ENCODE results near the gene GFRA4. TPM values are rescaled to one million over a fixed set of nuclear protein-coding genes. Genes with fewer than 3 reads are reported as not detected.
A peak's percentile ranks its signal among the peaks of the same experiment; 100 is the strongest.

The GFRA4 gene
- total and polyA plus RNA-seq, 7 experiments from 2014 or later = not detected

DNA sequence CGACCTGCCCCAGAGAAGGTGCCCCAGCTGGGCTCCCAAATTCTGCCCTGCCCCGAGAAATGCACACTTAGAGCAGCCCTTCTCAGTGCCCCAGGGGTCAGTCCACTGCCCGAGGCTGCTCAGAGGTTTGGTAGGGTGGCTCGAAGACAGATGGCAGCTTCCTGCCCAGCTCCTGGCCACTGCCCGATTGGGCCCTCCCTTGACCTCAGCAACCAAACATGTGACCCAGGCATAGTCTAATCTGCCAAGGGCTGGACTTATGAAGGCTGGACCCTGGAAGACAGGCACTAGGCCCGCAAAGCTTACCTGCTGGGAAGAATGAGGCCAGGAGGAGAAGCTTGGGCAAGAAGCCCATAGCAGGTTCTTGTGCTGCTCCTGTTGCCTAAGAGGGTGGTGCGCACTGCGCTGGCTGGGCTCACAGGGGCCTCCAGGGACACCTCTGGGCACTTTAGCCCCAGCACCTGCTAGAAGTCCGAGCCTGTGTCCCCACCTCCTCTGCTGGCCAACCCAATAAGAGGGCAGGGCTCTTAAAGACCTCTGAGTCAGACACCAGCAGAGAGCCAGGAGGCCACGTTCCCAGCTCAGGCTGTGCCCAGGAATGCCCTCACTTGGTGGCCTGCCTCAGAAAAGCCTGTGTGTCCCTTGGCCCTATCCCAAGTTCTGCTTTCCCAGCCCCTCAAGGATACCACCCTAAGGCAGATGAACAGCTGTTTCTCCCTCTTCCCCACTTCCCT, 43.7 kb upstream of the GFRA4 start:
- Histone ChIP-seq H3K4me1 (ENCODE audit: control insufficient read depth in 2 of 2, insufficient read depth in 2 of 2, low read length in 2 of 2) (no peaks in the 10 kb centered on the region), H3K36me3 (ENCODE audit: control insufficient read depth in 2 of 3, insufficient read depth in 3 of 3, low read length in 3 of 3) (no peaks in the 10 kb centered on the region), H3K9me3 (ENCODE audit: control insufficient read depth in 2 of 3, low read length in 3 of 3) (no peaks in the 10 kb centered on the region), H3K27me3 (ENCODE audit: control insufficient read depth in 2 of 2, insufficient read depth in 2 of 2, low read length in 2 of 2) (no peaks in the 10 kb centered on the region), H3K27ac (ENCODE audit: low read depth, low read length) (no peak overlapping the region), H3K4me3 (ENCODE audit: low read length) (no peak overlapping the region)
- DNase-seq (no peak), ATAC-seq (no peak)
- Mint-ChIP-seq H3K9me3 (no peaks in the 10 kb centered on the region), H3K27me3 (peaks cover 6 to 8% (median 7%) of the 10 kb centered on the region in 5 donors), H3K4me3 (no peak overlapping the region), H3K36me3 (no peaks in the 10 kb centered on the region), H3K4me1 (peaks cover 0 to 3% (median 0%) of the 10 kb centered on the region in 7 donors), H3K27ac (peak overlapping the region in 1 of 9 donors; percentile 62)
- intact Hi-C loops (cut with micrococcal nuclease) = no loop called here
- ChIA-PET CTCF (interaction anchor here (0.6 kb wide), 1 partner anchor 374 kb away, joined by 3 read pairs; no protein-coding TSS in a partner anchor), POLR2A (no interaction called here)

DNA sequence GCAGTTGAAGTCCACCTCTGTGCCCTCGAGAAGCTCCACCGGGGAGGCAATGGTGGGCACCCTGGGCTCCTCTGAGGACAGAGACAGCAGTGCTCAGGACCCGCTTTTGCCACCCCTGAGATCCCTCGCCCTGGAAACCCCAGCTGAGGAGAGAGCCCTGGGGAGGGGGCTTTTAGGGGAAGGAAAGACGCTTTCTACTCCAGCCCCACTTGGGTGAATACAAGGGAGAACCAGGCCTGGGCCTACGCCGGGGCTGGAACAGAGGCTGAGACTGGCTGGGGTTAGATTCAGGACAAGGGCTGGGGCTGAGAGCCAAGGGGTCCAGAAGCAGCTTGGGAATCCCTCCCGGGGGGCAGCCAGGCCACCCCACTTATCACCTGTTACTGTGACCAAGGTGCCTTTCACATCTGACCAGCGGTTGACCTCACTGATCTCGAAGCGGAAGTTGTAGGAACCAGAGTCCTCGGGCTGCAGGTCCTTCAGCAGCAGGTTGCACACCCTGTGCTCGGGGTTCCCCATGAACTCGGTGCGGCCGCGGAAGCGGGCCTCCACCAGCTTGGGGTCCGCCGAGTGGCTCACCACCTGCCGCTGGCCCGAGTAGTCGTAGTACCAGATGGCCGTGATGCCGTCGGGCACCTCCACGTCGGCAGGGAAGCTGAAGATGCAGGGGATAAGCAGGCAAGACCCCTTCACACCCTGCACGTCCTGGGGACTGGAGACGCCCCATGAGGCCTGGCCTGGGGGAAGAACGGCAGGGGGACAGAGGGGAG, 43.0 kb upstream of the GFRA4 start:
- Mint-ChIP-seq H3K36me3 (no peaks in the 10 kb centered on the region), H3K27ac (no peak overlapping the region), H3K9me3 (no peaks in the 10 kb centered on the region), H3K4me3 (no peak overlapping the region), H3K27me3 (peaks cover under 1 to 6% (median under 1%) of the 10 kb centered on the region in 5 donors), H3K4me1 (peaks cover 0 to under 1% (median 0%) of the 10 kb centered on the region in 7 donors)
- intact Hi-C loops (cut with micrococcal nuclease) = no loop called here
- Histone ChIP-seq H3K36me3 (ENCODE audit: control insufficient read depth in 2 of 3, insufficient read depth in 3 of 3, low read length in 3 of 3) (no peaks in the 10 kb centered on the region), H3K9me3 (ENCODE audit: control insufficient read depth in 2 of 3, low read length in 3 of 3) (no peaks in the 10 kb centered on the region), H3K4me3 (ENCODE audit: low read length) (no peak overlapping the region), H3K27ac (ENCODE audit: low read depth, low read length) (no peak overlapping the region), H3K27me3 (ENCODE audit: control insufficient read depth in 2 of 2, insufficient read depth in 2 of 2, low read length in 2 of 2) (no peaks in the 10 kb centered on the region), H3K4me1 (ENCODE audit: control insufficient read depth in 2 of 2, insufficient read depth in 2 of 2, low read length in 2 of 2) (no peaks in the 10 kb centered on the region)
- CTCF ChIA-PET = no interaction called here
- ATAC-seq (no peak), DNase-seq (no peak)
- POLR2A ChIA-PET = no interaction called here

DNA sequence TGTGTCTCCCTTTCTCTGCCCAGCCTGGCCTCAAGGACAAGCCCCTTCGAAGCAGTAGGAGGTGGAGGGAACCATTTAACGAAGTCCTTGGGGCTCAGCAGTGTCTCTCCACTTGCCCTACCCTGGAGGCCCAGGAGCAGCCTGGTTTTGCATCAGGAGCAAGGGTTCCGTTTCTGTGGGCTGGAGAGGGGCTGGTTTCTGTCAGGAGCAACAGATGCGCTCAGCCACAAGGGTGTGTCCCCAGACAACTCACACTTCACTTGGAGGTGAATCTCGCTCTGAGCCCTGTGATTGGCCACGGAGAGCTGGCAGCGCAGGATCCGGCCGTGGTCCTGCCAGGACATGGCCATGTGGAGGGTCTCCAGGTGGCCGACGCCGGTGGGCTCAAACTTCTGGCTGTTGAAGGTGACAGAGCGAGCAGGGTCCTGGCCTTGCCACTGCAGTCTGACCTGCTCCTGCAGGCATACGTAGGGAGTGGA, 42.3 kb upstream of the GFRA4 start:
- no peak overlapping the region for H3K4me3 Mint-ChIP-seq
- intact Hi-C loops (cut with micrococcal nuclease) = no loop called here
- no peak overlapping the region for H3K27ac ChIP-seq (ENCODE audit: low read depth, low read length)
- H3K36me3 ChIP-seq (ENCODE audit: control insufficient read depth in 2 of 3, insufficient read depth in 3 of 3, low read length in 3 of 3) = no peaks in the 10 kb centered on the region
- no peak overlapping the region for H3K4me3 ChIP-seq (ENCODE audit: low read length)
- H3K9me3 ChIP-seq (ENCODE audit: control insufficient read depth in 2 of 3, low read length in 3 of 3) = no peaks in the 10 kb centered on the region
- no peaks in the 10 kb centered on the region for H3K9me3 Mint-ChIP-seq
- ChIA-PET POLR2A (no interaction called here), CTCF (no interaction called here)
- peaks cover 0 to 6% (median 0%) of the 10 kb centered on the region in 5 donors for H3K27me3 Mint-ChIP-seq
- no peak for DNase-seq
- H3K4me1 ChIP-seq (ENCODE audit: control insufficient read depth in 2 of 2, insufficient read depth in 2 of 2, low read length in 2 of 2) = no peaks in the 10 kb centered on the region
- H3K27me3 ChIP-seq (ENCODE audit: control insufficient read depth in 2 of 2, insufficient read depth in 2 of 2, low read length in 2 of 2) = no peaks in the 10 kb centered on the region
- no peak overlapping the region for H3K27ac Mint-ChIP-seq
- H3K4me1 Mint-ChIP-seq = no peaks in the 10 kb centered on the region
- no peaks in the 10 kb centered on the region for H3K36me3 Mint-ChIP-seq
- ATAC-seq = no peak

DNA sequence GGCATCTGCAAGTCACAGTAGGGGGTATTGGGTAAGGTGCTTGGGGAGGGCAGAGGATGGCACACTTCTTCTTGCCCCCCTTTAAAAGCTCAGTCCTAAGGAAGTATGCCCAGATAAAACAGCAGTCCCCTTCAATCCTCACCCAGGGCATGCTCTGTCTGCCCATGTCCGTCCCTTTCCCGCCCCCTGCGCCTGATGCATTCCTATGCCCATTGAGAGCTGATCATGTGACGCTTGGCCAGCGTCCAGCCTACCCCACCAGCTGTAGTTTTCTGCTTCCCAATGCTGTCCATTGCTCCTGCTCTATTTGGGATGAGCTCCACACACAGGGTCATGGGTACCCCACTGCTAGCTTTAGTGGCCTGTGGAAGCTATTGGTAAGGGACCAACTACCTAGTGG, 40.9 kb upstream of the GFRA4 start:
- intact Hi-C loops (cut with micrococcal nuclease) = no loop called here
- Mint-ChIP-seq H3K4me1 (no peaks in the 10 kb centered on the region), H3K36me3 (no peaks in the 10 kb centered on the region), H3K27ac (no peak overlapping the region), H3K27me3 (peaks cover 0 to 6% (median 0%) of the 10 kb centered on the region in 5 donors), H3K4me3 (no peak overlapping the region), H3K9me3 (no peaks in the 10 kb centered on the region)
- Histone ChIP-seq H3K9me3 (ENCODE audit: control insufficient read depth in 2 of 3, low read length in 3 of 3) (no peaks in the 10 kb centered on the region), H3K4me1 (ENCODE audit: control insufficient read depth in 2 of 2, insufficient read depth in 2 of 2, low read length in 2 of 2) (no peaks in the 10 kb centered on the region), H3K27ac (ENCODE audit: low read depth, low read length) (no peak overlapping the region), H3K4me3 (ENCODE audit: low read length) (no peak overlapping the region), H3K27me3 (ENCODE audit: control insufficient read depth in 2 of 2, insufficient read depth in 2 of 2, low read length in 2 of 2) (no peaks in the 10 kb centered on the region), H3K36me3 (ENCODE audit: control insufficient read depth in 2 of 3, insufficient read depth in 3 of 3, low read length in 3 of 3) (no peaks in the 10 kb centered on the region)
- no peak for DNase-seq
- no peak for ATAC-seq
- ChIA-PET CTCF (interaction anchor here (0.9 kb wide), 1 partner anchor 27 kb away, joined by 3 read pairs; no protein-coding TSS in a partner anchor), POLR2A (no interaction called here)

DNA sequence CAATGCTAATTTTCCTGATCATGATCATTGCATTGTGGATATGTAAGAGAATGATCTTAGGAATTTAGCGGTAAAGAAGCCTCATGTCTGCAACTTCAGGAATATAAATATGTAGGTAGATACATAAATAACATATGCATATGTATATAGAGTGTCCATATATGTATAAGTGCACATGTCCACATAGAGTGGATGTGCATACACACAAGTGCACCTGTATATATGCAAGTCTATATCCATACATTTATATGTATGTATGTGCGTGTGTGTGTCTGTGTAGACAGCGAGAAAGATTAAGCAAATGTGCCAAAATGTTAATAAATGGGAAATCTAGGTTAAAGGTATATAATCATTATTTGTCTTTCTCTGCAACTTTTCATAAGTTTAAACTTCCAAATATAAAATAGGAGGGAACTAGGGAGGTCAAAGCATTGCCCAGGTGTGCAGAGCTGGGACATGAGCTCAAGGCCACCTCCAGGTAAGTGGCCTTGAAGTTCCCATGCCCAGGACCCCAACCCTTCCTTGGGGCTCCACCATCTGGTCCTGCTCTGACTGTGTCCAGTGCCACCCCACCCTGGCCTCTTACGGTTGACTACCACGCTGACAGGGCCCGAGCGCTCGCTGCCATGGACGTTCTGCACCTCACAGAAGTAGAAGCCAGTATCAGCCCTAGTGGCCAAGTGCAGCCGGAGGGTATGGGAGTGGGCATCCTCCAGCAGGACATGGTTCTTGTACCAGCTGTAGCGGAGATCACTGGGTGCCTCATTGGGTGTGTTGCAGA, 39.6 kb upstream of the GFRA4 start:
- Mint-ChIP-seq H3K36me3 (no peaks in the 10 kb centered on the region), H3K4me1 (no peaks in the 10 kb centered on the region), H3K27me3 (peaks cover 0 to 4% (median 0%) of the 10 kb centered on the region in 5 donors), H3K4me3 (no peak overlapping the region), H3K9me3 (no peaks in the 10 kb centered on the region), H3K27ac (no peak overlapping the region)
- ChIA-PET CTCF (no interaction called here), POLR2A (no interaction called here)
- intact Hi-C loops (cut with micrococcal nuclease) = no loop called here
- H3K4me1 ChIP-seq (ENCODE audit: control insufficient read depth in 2 of 2, insufficient read depth in 2 of 2, low read length in 2 of 2) = no peaks in the 10 kb centered on the region
- H3K27me3 ChIP-seq (ENCODE audit: control insufficient read depth in 2 of 2, insufficient read depth in 2 of 2, low read length in 2 of 2) = no peaks in the 10 kb centered on the region
- H3K4me3 ChIP-seq (ENCODE audit: low read length) = no peak overlapping the region
- H3K36me3 ChIP-seq (ENCODE audit: control insufficient read depth in 2 of 3, insufficient read depth in 3 of 3, low read length in 3 of 3) = no peaks in the 10 kb centered on the region
- ATAC-seq (no peak), DNase-seq (no peak)
- H3K9me3 ChIP-seq (ENCODE audit: control insufficient read depth in 2 of 3, low read length in 3 of 3) = no peaks in the 10 kb centered on the region
- no peak overlapping the region for H3K27ac ChIP-seq (ENCODE audit: low read depth, low read length)

DNA sequence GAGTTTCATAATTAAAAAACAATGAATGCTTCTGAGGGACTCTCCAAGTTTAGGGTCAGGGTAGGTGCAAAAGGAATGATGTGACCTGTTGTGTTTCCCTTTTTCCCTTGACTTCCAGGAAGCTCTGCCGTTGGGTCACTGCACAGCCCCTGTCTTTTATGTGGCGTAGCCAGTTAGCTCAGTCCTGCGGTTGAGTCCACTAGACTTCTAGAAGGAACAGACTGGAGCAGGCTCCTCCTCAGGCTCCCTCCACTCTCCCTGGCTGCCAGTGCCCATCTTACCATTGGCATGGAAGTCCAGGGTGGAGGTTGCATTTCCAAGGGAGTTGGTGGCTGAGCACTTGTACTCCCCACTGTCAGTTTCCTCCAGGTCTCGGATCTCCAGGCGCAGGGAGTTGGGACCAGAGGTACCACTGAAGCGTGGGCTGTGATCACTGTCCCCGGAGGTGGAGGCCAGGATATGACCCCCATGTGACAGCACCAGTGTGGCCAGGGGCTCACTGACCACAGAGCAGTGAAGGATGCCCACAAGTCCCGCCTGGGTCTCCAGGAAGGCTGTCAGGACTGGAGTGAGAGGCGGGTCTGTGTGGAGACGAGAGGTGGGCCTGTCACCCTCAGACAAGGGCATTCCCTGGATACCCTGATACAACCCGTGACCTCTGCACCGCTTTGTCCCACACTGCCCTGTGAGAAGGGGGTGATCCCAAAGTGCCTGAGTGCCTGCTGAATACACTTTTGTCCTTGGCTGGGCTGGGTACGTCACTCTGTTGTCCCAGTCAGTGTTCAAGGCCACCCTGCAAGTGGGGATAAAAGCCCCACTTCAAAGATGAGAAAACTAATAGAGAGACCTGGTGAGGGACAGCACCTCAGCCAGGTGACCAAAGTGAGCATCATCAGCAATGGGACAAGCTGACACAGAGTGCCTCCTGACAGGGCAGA, 38.1 kb upstream of the GFRA4 start:
- Histone ChIP-seq H3K36me3 (ENCODE audit: control insufficient read depth in 2 of 3, insufficient read depth in 3 of 3, low read length in 3 of 3) (no peaks in the 10 kb centered on the region), H3K4me3 (ENCODE audit: low read length) (no peak overlapping the region), H3K27ac (ENCODE audit: low read depth, low read length) (no peak overlapping the region), H3K9me3 (ENCODE audit: control insufficient read depth in 2 of 3, low read length in 3 of 3) (no peaks in the 10 kb centered on the region), H3K27me3 (ENCODE audit: control insufficient read depth in 2 of 2, insufficient read depth in 2 of 2, low read length in 2 of 2) (no peaks in the 10 kb centered on the region), H3K4me1 (ENCODE audit: control insufficient read depth in 2 of 2, insufficient read depth in 2 of 2, low read length in 2 of 2) (no peaks in the 10 kb centered on the region)
- POLR2A ChIA-PET = no interaction called here
- Mint-ChIP-seq H3K4me1 (no peaks in the 10 kb centered on the region), H3K36me3 (no peaks in the 10 kb centered on the region), H3K9me3 (no peaks in the 10 kb centered on the region), H3K4me3 (no peak overlapping the region), H3K27ac (no peak overlapping the region), H3K27me3 (no peaks in the 10 kb centered on the region)
- CTCF ChIA-PET = interaction anchor here (0.9 kb wide), 1 partner anchor 10 kb away, joined by 3 read pairs; no protein-coding TSS in a partner anchor
- ATAC-seq (no peak), DNase-seq (no peak)
- intact Hi-C loops (cut with micrococcal nuclease) = no loop called here
